Measurements from ENCODE around the gene RASD1.

The RASD1 gene

DNA sequence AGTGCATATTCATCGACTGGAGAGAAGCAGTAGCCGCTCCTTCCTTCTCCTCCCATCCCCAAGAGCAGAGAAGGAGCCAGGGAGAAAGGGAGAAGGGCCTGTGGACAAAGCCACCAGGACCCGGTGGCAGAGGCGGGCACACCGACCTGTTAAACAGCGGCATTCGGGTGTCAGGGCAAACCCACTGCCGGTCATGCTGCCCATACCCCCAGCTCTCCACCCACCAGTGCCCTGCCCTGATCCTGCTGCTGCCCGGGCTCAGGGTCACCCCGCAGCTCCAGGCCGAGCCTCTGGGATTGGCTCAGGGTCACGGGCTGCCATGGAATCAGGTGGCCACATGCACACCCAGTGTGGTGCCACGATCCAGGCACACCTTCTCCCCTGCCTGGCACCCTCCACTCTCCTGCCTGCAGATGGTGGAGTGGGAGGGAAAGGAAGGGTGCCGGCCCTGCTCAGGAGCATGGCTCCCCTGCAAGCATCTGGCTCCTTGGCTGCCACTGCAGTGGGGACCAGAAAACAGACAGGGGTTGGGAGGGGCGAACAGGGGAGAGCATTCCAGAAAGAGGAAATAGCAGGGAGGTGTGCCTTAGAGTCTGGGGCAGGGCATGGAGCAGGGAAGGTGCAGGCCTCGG lies 18.3 kb upstream of the RASD1 start:
- Histone ChIP-seq H3K4me1 (ENCODE audit: insufficient read depth, low read length) (no peaks in the 10 kb centered on the region), H3K4me3 (ENCODE audit: low read depth in 1 of 2, low read length in 2 of 2) (no peak overlapping the region), H3K27ac (ENCODE audit: low read depth, low read length) (no peak overlapping the region), H3K9ac (ENCODE audit: low read length) (no peak overlapping the region), H3K36me3 (ENCODE audit: insufficient read depth, low read length) (no peaks in the 10 kb centered on the region), H3K27me3 (ENCODE audit: control insufficient read depth in 1 of 2, insufficient read depth in 2 of 2, low read length in 2 of 2) (no peaks in the 10 kb centered on the region), H3K9me3 (ENCODE audit: low read length) (no peaks in the 10 kb centered on the region)

DNA sequence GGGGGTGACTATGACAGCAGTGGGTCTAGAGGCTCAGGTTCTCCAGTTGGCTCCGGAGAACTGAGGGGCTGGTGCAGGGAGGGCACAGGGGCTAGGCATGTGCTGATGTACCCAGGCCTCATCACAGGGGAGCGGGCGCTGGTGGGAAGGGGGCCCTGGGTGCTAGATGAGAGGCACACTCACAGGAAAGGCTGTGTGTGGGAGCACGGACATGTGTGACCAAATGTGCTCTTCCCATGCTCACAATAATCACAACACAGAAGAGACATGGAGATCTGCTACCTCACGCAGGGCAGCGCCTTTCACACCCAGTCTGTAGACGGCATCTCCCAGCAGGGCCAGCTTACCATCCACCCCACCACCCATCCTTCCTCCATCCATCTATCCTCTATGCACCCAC lies 17.4 kb upstream of the RASD1 start:
- Histone ChIP-seq H3K9me3 (ENCODE audit: low read length) (no peaks in the 10 kb centered on the region), H3K27ac (ENCODE audit: low read depth, low read length) (no peak overlapping the region), H3K27me3 (ENCODE audit: control insufficient read depth in 1 of 2, insufficient read depth in 2 of 2, low read length in 2 of 2) (no peaks in the 10 kb centered on the region), H3K4me3 (ENCODE audit: low read depth in 1 of 2, low read length in 2 of 2) (no peak overlapping the region), H3K9ac (ENCODE audit: low read length) (no peak overlapping the region), H3K4me1 (ENCODE audit: insufficient read depth, low read length) (no peaks in the 10 kb centered on the region), H3K36me3 (ENCODE audit: insufficient read depth, low read length) (no peaks in the 10 kb centered on the region)

- no peaks in the 10 kb centered on the region for H3K36me3 ChIP-seq (ENCODE audit: insufficient read depth, low read length)
- no peaks in the 10 kb centered on the region for H3K4me1 ChIP-seq (ENCODE audit: insufficient read depth, low read length)
- H3K27me3 ChIP-seq (ENCODE audit: control insufficient read depth in 1 of 2, insufficient read depth in 2 of 2, low read length in 2 of 2), result no peaks in the 10 kb centered on the region
- H3K27ac ChIP-seq (ENCODE audit: low read depth, low read length), result no peak overlapping the region
- no peaks in the 10 kb centered on the region for H3K9me3 ChIP-seq (ENCODE audit: low read length)
- H3K9ac ChIP-seq (ENCODE audit: low read length), result no peak overlapping the region
- no peak overlapping the region for H3K4me3 ChIP-seq (ENCODE audit: low read depth in 1 of 2, low read length in 2 of 2)
These were observed 16.7 kb upstream of the RASD1 start for GRCh38 chr17:17512866-17513265.

- no peaks in the 10 kb centered on the region for H3K36me3 ChIP-seq (ENCODE audit: insufficient read depth, low read length)
- no peak overlapping the region for H3K9ac ChIP-seq (ENCODE audit: low read length)
- no peaks in the 10 kb centered on the region for H3K9me3 ChIP-seq (ENCODE audit: low read length)
- no peaks in the 10 kb centered on the region for H3K4me1 ChIP-seq (ENCODE audit: insufficient read depth, low read length)
- H3K27ac ChIP-seq (ENCODE audit: low read depth, low read length), result no peak overlapping the region
- no peak overlapping the region for H3K4me3 ChIP-seq (ENCODE audit: low read depth in 1 of 2, low read length in 2 of 2)
- no peaks in the 10 kb centered on the region for H3K27me3 ChIP-seq (ENCODE audit: control insufficient read depth in 1 of 2, insufficient read depth in 2 of 2, low read length in 2 of 2)
These were observed 16.0 kb upstream of the RASD1 start for GRCh38 chr17:17511881-17512858.

DNA sequence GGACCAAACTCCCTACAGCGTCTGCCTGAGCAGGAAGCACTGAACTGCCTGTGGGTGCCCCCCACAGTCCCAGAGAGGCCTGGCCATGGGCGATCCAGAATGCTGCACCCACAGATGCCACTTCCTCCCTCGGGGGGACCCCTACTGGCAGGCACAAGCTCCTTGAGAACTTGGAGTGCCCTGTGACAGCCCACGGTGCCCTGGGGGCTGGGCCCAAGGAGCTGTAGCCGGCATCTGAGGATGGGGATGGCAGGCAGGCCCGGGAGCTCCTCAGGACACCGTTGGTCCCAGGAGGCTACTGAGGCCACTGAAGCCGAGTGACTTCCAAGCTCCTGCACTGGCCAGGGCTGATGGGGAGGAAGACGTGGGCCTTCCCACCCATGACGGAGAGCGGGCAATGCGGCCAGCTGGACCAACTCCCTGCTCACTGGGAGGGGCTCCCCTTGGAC lies 15.1 kb upstream of the RASD1 start:
- Histone ChIP-seq H3K4me1 (ENCODE audit: insufficient read depth, low read length) (no peaks in the 10 kb centered on the region), H3K27ac (ENCODE audit: low read depth, low read length) (no peak overlapping the region), H3K9ac (ENCODE audit: low read length) (no peak overlapping the region), H3K4me3 (ENCODE audit: low read depth in 1 of 2, low read length in 2 of 2) (no peak overlapping the region), H3K9me3 (ENCODE audit: low read length) (no peaks in the 10 kb centered on the region), H3K27me3 (ENCODE audit: control insufficient read depth in 1 of 2, insufficient read depth in 2 of 2, low read length in 2 of 2) (no peaks in the 10 kb centered on the region), H3K36me3 (ENCODE audit: insufficient read depth, low read length) (no peaks in the 10 kb centered on the region)

DNA sequence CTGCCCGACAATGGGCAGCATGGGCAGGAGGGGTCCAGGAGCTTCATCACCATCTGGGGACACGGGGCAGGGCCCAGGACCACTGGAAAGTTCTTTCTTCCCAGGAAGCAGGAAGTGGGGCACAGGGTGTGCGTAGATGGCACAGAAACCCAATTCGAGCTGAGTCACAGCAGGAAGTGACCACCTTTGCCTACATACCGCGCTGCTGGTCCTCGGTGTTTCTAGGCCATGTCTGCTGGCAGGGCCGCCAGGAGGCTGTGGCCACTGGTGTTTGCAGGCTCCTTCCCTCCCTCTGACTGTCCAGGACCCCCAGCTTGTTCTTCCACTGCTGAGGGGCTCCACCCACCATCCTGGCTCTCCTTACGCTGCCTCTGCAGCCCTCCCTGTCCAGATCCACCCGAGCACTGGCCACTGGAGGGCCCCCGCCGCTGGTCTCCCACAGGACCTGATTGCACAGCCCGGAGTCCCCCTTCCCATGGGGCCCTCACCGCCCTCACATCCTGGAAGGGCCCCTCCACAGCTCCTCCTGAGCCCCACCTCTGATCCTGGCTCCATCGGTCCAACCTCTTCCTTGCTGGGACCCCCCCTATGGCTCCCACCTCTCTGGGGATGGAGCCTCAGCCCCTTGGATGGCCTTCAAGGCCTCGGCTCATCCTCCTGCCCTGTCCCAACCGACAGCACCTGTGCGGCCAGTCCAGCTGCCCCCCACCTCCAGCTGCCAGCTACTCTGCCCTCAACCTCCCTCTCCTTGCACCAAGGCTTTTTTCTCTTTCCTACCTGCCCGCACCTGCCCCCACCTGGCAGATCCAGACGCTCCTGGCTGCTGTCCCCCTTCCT lies 14.5 kb upstream of the RASD1 start:
- Histone ChIP-seq H3K4me3 (ENCODE audit: low read depth in 1 of 2, low read length in 2 of 2) (no peak overlapping the region), H3K9me3 (ENCODE audit: low read length) (no peaks in the 10 kb centered on the region), H3K36me3 (ENCODE audit: insufficient read depth, low read length) (no peaks in the 10 kb centered on the region), H3K9ac (ENCODE audit: low read length) (no peak overlapping the region), H3K27ac (ENCODE audit: low read depth, low read length) (no peak overlapping the region), H3K4me1 (ENCODE audit: insufficient read depth, low read length) (no peaks in the 10 kb centered on the region), H3K27me3 (ENCODE audit: control insufficient read depth in 1 of 2, insufficient read depth in 2 of 2, low read length in 2 of 2) (no peaks in the 10 kb centered on the region)

GRCh38 chr17:17509601-17510425 lies 13.6 kb upstream of the RASD1 start:
- no peak overlapping the region for H3K4me3 ChIP-seq (ENCODE audit: low read depth in 1 of 2, low read length in 2 of 2)
- H3K9ac ChIP-seq (ENCODE audit: low read length), result no peak overlapping the region

DNA sequence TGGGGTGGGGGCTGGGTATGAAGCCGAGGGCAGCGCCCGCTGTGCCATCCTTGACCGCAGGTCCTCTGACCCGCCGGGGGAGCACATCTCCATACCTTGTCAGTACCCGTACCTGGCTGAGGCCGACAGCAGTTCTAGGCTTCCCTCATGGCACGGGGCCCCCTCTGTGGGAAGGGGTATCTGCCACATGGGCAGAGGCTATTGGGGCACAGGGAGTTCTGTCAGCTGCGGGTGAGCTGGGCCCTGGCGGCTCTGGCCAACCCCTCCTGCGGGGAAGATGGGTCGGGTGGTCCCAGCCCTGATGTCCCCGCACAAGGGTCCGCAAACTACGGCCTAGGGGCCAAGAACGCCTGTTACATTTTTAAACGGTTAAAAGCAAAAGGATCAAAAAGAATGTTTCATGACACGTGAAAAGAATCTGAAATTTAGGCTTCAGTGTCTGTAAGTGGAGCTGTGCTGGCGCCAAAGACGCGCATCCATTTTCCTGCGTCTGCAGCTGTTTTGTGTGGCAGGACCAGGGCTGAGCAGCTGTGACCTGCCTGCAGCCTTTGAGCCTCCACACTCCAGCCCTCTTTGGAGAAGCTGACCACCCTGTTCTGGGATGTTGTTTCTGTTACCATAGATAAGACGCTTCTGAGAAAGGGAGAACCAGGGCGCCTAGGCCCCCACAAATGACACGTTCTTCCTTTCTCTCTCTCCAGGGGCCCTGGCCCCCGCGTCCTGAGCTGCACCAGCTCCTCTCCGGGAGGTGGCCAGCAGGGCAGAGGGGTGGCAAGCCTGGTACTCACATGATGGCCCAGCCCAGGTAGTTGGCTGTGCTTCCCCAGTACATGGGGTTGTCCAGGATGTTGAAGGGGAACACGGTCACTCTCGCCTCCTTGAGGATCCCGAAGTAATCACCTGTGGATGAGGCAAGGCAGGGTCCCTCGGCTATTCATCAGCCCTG lies 12.7 kb upstream of the RASD1 start:
- H3K4me1 ChIP-seq (ENCODE audit: insufficient read depth, low read length), result no peaks in the 10 kb centered on the region
- H3K27ac ChIP-seq (ENCODE audit: low read depth, low read length), result no peak overlapping the region
- no peak overlapping the region for H3K4me3 ChIP-seq (ENCODE audit: low read depth in 1 of 2, low read length in 2 of 2)
- no peaks in the 10 kb centered on the region for H3K27me3 ChIP-seq (ENCODE audit: control insufficient read depth in 1 of 2, insufficient read depth in 2 of 2, low read length in 2 of 2)
- no peak overlapping the region for H3K9ac ChIP-seq (ENCODE audit: low read length)
- H3K9me3 ChIP-seq (ENCODE audit: low read length), result no peaks in the 10 kb centered on the region
- H3K36me3 ChIP-seq (ENCODE audit: insufficient read depth, low read length), result no peaks in the 10 kb centered on the region

More at GRCh38 chr17:17509601-17510425, 13.6 kb upstream of the RASD1 start:
- no peaks in the 10 kb centered on the region for H3K9me3 ChIP-seq (ENCODE audit: low read length)
- H3K27me3 ChIP-seq (ENCODE audit: control insufficient read depth in 1 of 2, insufficient read depth in 2 of 2, low read length in 2 of 2), result no peaks in the 10 kb centered on the region
- no peaks in the 10 kb centered on the region for H3K4me1 ChIP-seq (ENCODE audit: insufficient read depth, low read length)
- no peak overlapping the region for H3K27ac ChIP-seq (ENCODE audit: low read depth, low read length)
- H3K36me3 ChIP-seq (ENCODE audit: insufficient read depth, low read length), result no peaks in the 10 kb centered on the region

GRCh38 chr17:17508019-17508535 lies 11.9 kb upstream of the RASD1 start:
- Histone ChIP-seq H3K36me3 (ENCODE audit: insufficient read depth, low read length) (no peaks in the 10 kb centered on the region), H3K4me3 (ENCODE audit: low read depth in 1 of 2, low read length in 2 of 2) (no peak overlapping the region), H3K9ac (ENCODE audit: low read length) (no peak overlapping the region), H3K4me1 (ENCODE audit: insufficient read depth, low read length) (no peaks in the 10 kb centered on the region), H3K27me3 (ENCODE audit: control insufficient read depth in 1 of 2, insufficient read depth in 2 of 2, low read length in 2 of 2) (no peaks in the 10 kb centered on the region), H3K9me3 (ENCODE audit: low read length) (no peaks in the 10 kb centered on the region), H3K27ac (ENCODE audit: low read depth, low read length) (no peak overlapping the region)

Measured in muscle layer of colon (tissue), 2 donors.